H1 (cell line): ENCODE data around the gene PHTF2. TPM values are rescaled to one million over a fixed set of nuclear protein-coding genes. Genes with fewer than 3 reads are reported as not detected.

Source experiments
- CTCF ChIA-PET: fragments of 300-600 bp; sonication (Branson Sonifier 250); formaldehyde crosslinking; loops from one replicate; lab custom pipeline; 2021; ENCODE audit not compliant: partially characterized antibody; lab: Charles Lee
- POLR2A ChIA-PET: fragments of 300-600 bp; sonication (Branson Sonifier 250); formaldehyde crosslinking; loops from one replicate; lab custom pipeline; 2021; ENCODE audit warnings: inconsistent platforms; ENCODE audit not compliant: partially characterized antibody; lab: Charles Lee
- DNase-seq, 2 experiments: peaks; one replicate each; pipeline versions ENCODE4 v3.0.0 to v3.0.0-alpha.2; 2010 to 2022; ENCODE audit warnings: low spot score in 2 of 2, low read depth in 1 of 2, mixed read lengths in 1 of 2
- FAIRE-seq: peaks from 2 replicates; lab custom pipeline; 2011; peaks lifted over from hg19 to GRCh38; lab: Jason Lieb, UNC
- H2AFZ ChIP-seq: 2 replicates; pipeline ENCODE4 v1.8.1; 2012; ENCODE audit warnings: low read length, inconsistent platforms
- H2AK5ac ChIP-seq: 2 replicates; pipeline ENCODE4 v1.6.1; 2013; ENCODE audit warnings: low read depth, low read length
- H2BK120ac ChIP-seq: replicated peaks from 2 replicates; pipeline ENCODE3; 2013; ENCODE audit warnings: low read depth, low read length, inconsistent platforms
- H2BK12ac ChIP-seq: 2 replicates; pipeline ENCODE4 v1.6.1; 2013; ENCODE audit warnings: low read depth, low read length
- H2BK15ac ChIP-seq: 2 replicates; pipeline ENCODE4 v1.6.1; 2013; ENCODE audit warnings: low read length
- H2BK20ac ChIP-seq: 2 replicates; pipeline ENCODE4 v1.6.1; 2013; ENCODE audit warnings: low read length
- H2BK5ac ChIP-seq: 2 replicates; pipeline ENCODE4 v1.6.1; 2013; ENCODE audit warnings: low read depth, low read length
- H3K14ac ChIP-seq: 2 replicates; pipeline ENCODE4 v1.6.1; 2013; ENCODE audit warnings: inconsistent platforms; ENCODE audit not compliant: insufficient read length
- H3K18ac ChIP-seq: 2 replicates; pipeline ENCODE4 v1.6.1; 2013; ENCODE audit warnings: low read length; ENCODE audit errors: extremely low read depth
- H3K23ac ChIP-seq: 2 replicates; pipeline ENCODE4 v1.6.1; 2013; ENCODE audit warnings: inconsistent platforms; ENCODE audit not compliant: insufficient read length
- H3K23me2 ChIP-seq: 2 replicates; pipeline ENCODE4 v1.6.1; 2013; ENCODE audit warnings: low read depth, low read length
- H3K27ac ChIP-seq: 2 replicates; pipeline ENCODE4 v1.6.1; 2011; ENCODE audit warnings: low read depth, low read length, inconsistent platforms
- H3K27me3 ChIP-seq, 4 experiments: replicated peaks in 1 of 4; 1 replicate in 1 of 4; 2 replicates in 3 of 4; pipeline versions ENCODE4 v1.6.1 to v1.8.1; 2011 to 2013; ENCODE audit warnings: low read length in 3 of 4, mild to moderate bottlenecking in 3 of 4, inconsistent platforms in 2 of 4, mixed read lengths in 2 of 4, moderate library complexity in 1 of 4; ENCODE audit not compliant: control insufficient read depth in 3 of 4, insufficient read depth in 3 of 4; ENCODE audit errors: extremely low read depth in 1 of 4
- H3K36me3 ChIP-seq, 4 experiments: 2 replicates each; pipeline versions ENCODE4 v1.6.1 to v1.8.1; 2011 to 2013; ENCODE audit warnings: mild to moderate bottlenecking in 4 of 4, low read length in 3 of 4, moderate library complexity in 2 of 4, control low read depth in 1 of 4, inconsistent platforms in 1 of 4; ENCODE audit not compliant: insufficient read depth in 4 of 4, control insufficient read depth in 2 of 4
- H3K4ac ChIP-seq: replicated peaks from 2 replicates; pipeline ENCODE3; 2013; ENCODE audit warnings: low read length, low read depth, mixed read lengths, inconsistent platforms; ENCODE audit not compliant: insufficient read length
- H3K4me1 ChIP-seq, 4 experiments: replicated peaks in 1 of 4; 1 replicate in 1 of 4; 2 replicates in 3 of 4; pipeline versions ENCODE4 v1.6.1 to v1.8.1; 2011 to 2013; ENCODE audit warnings: low read length in 3 of 4, inconsistent platforms in 2 of 4, mixed read lengths in 1 of 4; ENCODE audit not compliant: insufficient read depth in 4 of 4, control insufficient read depth in 3 of 4
- H3K4me2 ChIP-seq, 2 experiments: 2 replicates each; pipeline versions ENCODE4 v1.6.1 to v1.8.1; 2011 to 2013; ENCODE audit warnings: low read depth in 2 of 2, low read length in 2 of 2, control low read depth in 1 of 2, inconsistent platforms in 1 of 2, mild to moderate bottlenecking in 1 of 2; ENCODE audit not compliant: insufficient read depth in 1 of 2
- H3K4me3 ChIP-seq, 4 experiments: fragments of 200-600, 300-600 bp in 1 of 4; sonication (generic), shearing (Covaris generic), sonication (Bioruptor Twin) in 1 of 4; 2 replicates each; pipeline versions ENCODE4 v1.5.1 to v1.8.1; 2011 to 2016; ENCODE audit warnings: low read length in 4 of 4, low read depth in 3 of 4, control low read depth in 2 of 4, inconsistent platforms in 2 of 4, mild to moderate bottlenecking in 2 of 4, mixed read lengths in 1 of 4, moderate library complexity in 1 of 4; ENCODE audit not compliant: insufficient read depth in 2 of 4; ENCODE audit errors: extremely low read depth in 1 of 4
- H3K56ac ChIP-seq: replicated peaks from 2 replicates; pipeline ENCODE3; 2013; ENCODE audit warnings: low read depth, mild to moderate bottlenecking, mixed read lengths, low read length, inconsistent platforms; ENCODE audit not compliant: insufficient read length
- H3K79me1 ChIP-seq: 2 replicates; pipeline ENCODE4 v1.6.1; 2013; ENCODE audit warnings: low read depth, low read length, control low read depth
- H3K79me2 ChIP-seq, 2 experiments: 2 replicates each; pipeline versions ENCODE4 v1.6.1 to v1.8.1; 2012 to 2013; ENCODE audit warnings: low read length in 2 of 2, mild to moderate bottlenecking in 2 of 2, inconsistent platforms in 1 of 2; ENCODE audit not compliant: insufficient read depth in 2 of 2, control insufficient read depth in 1 of 2
- H3K9ac ChIP-seq, 4 experiments: replicated peaks in 1 of 4; 1 replicate in 1 of 4; 2 replicates in 3 of 4; pipeline versions ENCODE4 v1.6.1 to v1.8.1; 2011 to 2013; ENCODE audit warnings: low read depth in 3 of 4, low read length in 3 of 4, control low read depth in 2 of 4, mild to moderate bottlenecking in 2 of 4, moderate library complexity in 2 of 4, inconsistent platforms in 1 of 4; ENCODE audit errors: extremely low read depth in 1 of 4
- H3K9me3 ChIP-seq, 2 experiments: 2 replicates each; pipeline versions ENCODE4 v1.6.1 to v1.8.1; 2012 to 2013; ENCODE audit warnings: mild to moderate bottlenecking in 2 of 2, moderate library complexity in 2 of 2, control low read depth in 1 of 2, inconsistent platforms in 1 of 2, low read depth in 1 of 2, low read length in 1 of 2, mixed read lengths in 1 of 2; ENCODE audit not compliant: insufficient read depth in 2 of 2
- H4K20me1 ChIP-seq, 2 experiments: replicated peaks in 1 of 2; 2 replicates each; pipeline versions ENCODE3 to v1.8.1; 2011 to 2013; ENCODE audit warnings: inconsistent platforms in 2 of 2, low read length in 2 of 2, mild to moderate bottlenecking in 1 of 2; ENCODE audit not compliant: insufficient read depth in 2 of 2, control insufficient read depth in 1 of 2
- H4K5ac ChIP-seq: 2 replicates; pipeline ENCODE4 v1.6.1; 2013; ENCODE audit warnings: low read length, low read depth, mixed read lengths, inconsistent platforms; ENCODE audit not compliant: insufficient read length
- H4K8ac ChIP-seq: 2 replicates; pipeline ENCODE4 v1.8.0; 2013; ENCODE audit warnings: mild to moderate bottlenecking, moderate library complexity, low read length, inconsistent platforms; ENCODE audit not compliant: insufficient read depth; ENCODE audit errors: extremely low read depth
- H4K91ac ChIP-seq: replicated peaks from 2 replicates; pipeline ENCODE3; 2013; ENCODE audit warnings: low read length, mixed read lengths, inconsistent platforms; ENCODE audit not compliant: insufficient read length
- ATF3 ChIP-seq: IDR thresholded peaks from 2 replicates; pipeline ENCODE4 v1.6.1; 2011; ENCODE audit warnings: low read depth, mild to moderate bottlenecking, low read length; ENCODE audit not compliant: insufficient read depth
- HDAC2 ChIP-seq, 2 experiments: fragments of 300-600 bp in 1 of 2; sonication (generic) in 1 of 2; IDR thresholded peaks; 2 replicates each; pipeline ENCODE4 v1.6.1; 2011 to 2012; ENCODE audit warnings: low read depth in 2 of 2, low read length in 2 of 2, mild to moderate bottlenecking in 2 of 2, moderate library complexity in 2 of 2, borderline replicate concordance in 1 of 2, inconsistent platforms in 1 of 2
- MAX ChIP-seq: IDR thresholded peaks from 2 replicates; pipeline ENCODE4 v1.6.1; 2012; ENCODE audit warnings: inconsistent platforms
- PHF8 ChIP-seq: fragments of 200-600 bp; sonication (generic); conservative IDR thresholded peaks from 2 replicates; pipeline ENCODE4 v1.7.1; 2012; ENCODE audit warnings: low read depth, mild to moderate bottlenecking, inconsistent platforms, low read length, moderate library complexity
- POU5F1 ChIP-seq: IDR thresholded peaks from 2 replicates; pipeline ENCODE4 v1.6.1; 2011; ENCODE audit warnings: low read depth, mild to moderate bottlenecking, low read length, moderate library complexity
- RBBP5 ChIP-seq: IDR thresholded peaks from 2 replicates; pipeline ENCODE4 v1.7.1; 2012; ENCODE audit warnings: low read depth, mild to moderate bottlenecking, inconsistent platforms, low read length, moderate library complexity, borderline replicate concordance
- RFX5 ChIP-seq: IDR thresholded peaks from 2 replicates; pipeline ENCODE4 v1.6.1; 2011; ENCODE audit warnings: low read depth, low read length, improper control_type of control experiment, borderline replicate concordance
- SAP30 ChIP-seq: fragments of 300-600 bp; sonication (generic); IDR thresholded peaks from 2 replicates; pipeline ENCODE4 v1.7.1; 2012; ENCODE audit warnings: low read length, moderate library complexity, mild to moderate bottlenecking, inconsistent platforms; ENCODE audit not compliant: insufficient read depth, insufficient replicate concordance
- SIRT6 ChIP-seq: IDR thresholded peaks from one replicate; pipeline ENCODE4 v1.7.1; 2012; ENCODE audit warnings: low read length, inconsistent platforms
- SRF ChIP-seq: IDR thresholded peaks from 2 replicates; pipeline ENCODE4 v1.6.1; 2011; ENCODE audit warnings: mild to moderate bottlenecking, low read depth, low read length, moderate library complexity
- WGBS, 2 experiments: shearing (Covaris generic) in 1 of 2; methylation state at CpG; one replicate each; pipeline versions ENCODE4 v1.1.6 to v1.1.7; 2013 to 2015; ENCODE audit warnings: low lambda C conversion rate in 2 of 2, mixed read lengths in 2 of 2, inconsistent platforms in 1 of 2, low coverage in 1 of 2, missing lambda C conversion rate in 1 of 2; ENCODE audit not compliant: insufficient replicate concordance in 2 of 2, insufficient coverage in 1 of 2, insufficient read length in 1 of 2; ENCODE audit errors: extremely low coverage in 1 of 2, missing lambda C conversion rate in 1 of 2; 5-methylcytosine and 5-hydroxymethylcytosine counted together
- polyA plus RNA-seq, 7 experiments: library from polyadenylated mRNA; depleted of rRNA in 3 of 7; stranded (reverse) in 5 of 7; unstranded in 2 of 7; fragments of >200 nt in 5 of 7; fragments of 200-250 nt in 2 of 7; gene quantifications; 1 replicate in 5 of 7; 2 replicates in 1 of 7; 4 replicates in 1 of 7; pipeline versions ENCODE4 v1.2.1 to v1.2.3, GENCODE V29; 2011 to 2013; ENCODE audit warnings: missing spikeins in 2 of 7, mixed read lengths in 2 of 7
- total RNA-seq: library from RNA; stranded (reverse); fragmentation: NEBNext Ultra II Directional; extraction: Animal tissue kit (Norgen Biotek cat#: 25700); gene quantifications from 2 replicates; pipeline ENCODE4 v1.2.1, GENCODE V29; 2021

Gene PHTF2
- total and polyA plus RNA-seq, 2 of the 8 experiments (the other 6 are each of a cell fraction or from before 2014, with no cell fraction given): 9.0 to 25.4 TPM

GRCh38 chr7:77887567-77887966, 89.0 kb downstream of the PHTF2 start:
- Histone ChIP-seq H3K79me2 (no peaks in the 10 kb centered on the region), H3K27me3 (no peaks in the 10 kb centered on the region), H3K27ac (no peak overlapping the region), H3K23me2 (no peaks in the 10 kb centered on the region), H3K4me3 (no peak overlapping the region), H3K18ac (no peak overlapping the region), H3K9ac (no peak overlapping the region), H2BK5ac (no peak overlapping the region), H4K20me1 (peaks cover 0 to 1% of the 10 kb centered on the region in 2 experiments), H2BK15ac (no peak overlapping the region), H3K4me1 (no peaks in the 10 kb centered on the region), H4K91ac (no peak overlapping the region), H2BK120ac (no peak overlapping the region), H2AFZ (no peak overlapping the region), H3K4me2 (no peak overlapping the region), H2AK5ac (no peak overlapping the region), H3K14ac (no peak overlapping the region), H2BK20ac (no peak overlapping the region), H2BK12ac (no peak overlapping the region), H3K4ac (no peak overlapping the region), H4K5ac (no peak overlapping the region), H4K8ac (no peak overlapping the region), H3K9me3 (no peaks in the 10 kb centered on the region), H3K36me3 (no peaks in the 10 kb centered on the region), H3K79me1 (no peaks in the 10 kb centered on the region), H3K56ac (no peak overlapping the region), H3K23ac (no peak overlapping the region)
- DNase-seq (no peak), FAIRE-seq (no peak)
- CTCF ChIA-PET: interaction anchor here (0.6 to 2.3 kb wide), 3 partner anchors 15 to 153 kb away, joined by 3 to 6 read pairs (median 4); partner anchors contain the start of genes PHTF2 and TMEM60
- TF ChIP-seq SIRT6 (no peak), PHF8 (no peak), RFX5 (no peak), RBBP5 (no peak), SAP30 (no peak), HDAC2 (IDR thresholded peaks at IDR 0.05; ENCODE audit: borderline replicate concordance in 1 of 2, low read depth in 2 of 2, low read length in 2 of 2) (no peak), MAX (no peak), ATF3 (no peak), POU5F1 (no peak), SRF (no peak)
- POLR2A ChIA-PET: no interaction called here
- 95% methylated on average over 1 of the region's 1 CpG; no CpG with 5 or more reads in 1 of the 2 experiments for WGBS, 2 experiments
